HepG2 (cell line): ENCODE results near the gene PLXNA4. TPM values are rescaled to one million over a fixed set of nuclear protein-coding genes. Genes with fewer than 3 reads are reported as not detected.

Experiments used
- ATAC-seq: fragments of 200-7000 bp; cut with Tn5 transposase; 3 replicates; pipeline ENCODE4 v1.9.1; 2020; ENCODE audit warnings: mild to moderate bottlenecking, moderate library complexity
- BruUV-seq: library from RNA; stranded (reverse); fragments of 400-500 nt; replicated peaks from 2 replicates; lab custom pipeline; 2021; lab: Mats Ljungman, UMichigan
- CTCF ChIA-PET: fragments of 300-600 bp; formaldehyde crosslinking; extraction: SDS; loops from one replicate; lab custom pipeline; 2021; ENCODE audit warnings: low total read pairs, inconsistent platforms, low intra/inter-chr PET ratio; lab: Yijun Ruan, JAX
- POLR2A ChIA-PET: fragments of 350-600 bp; sonication (Branson Sonifier 250); formaldehyde crosslinking; loops from one replicate; lab custom pipeline; 2020; ENCODE audit warnings: antibody characterized with exemption, inconsistent platforms; lab: Yijun Ruan, JAX
- DNase-seq: peaks from one replicate; pipeline ENCODE4 v3.0.0-alpha.2; 2015; ENCODE audit warnings: low spot score
- FAIRE-seq: peaks from 3 replicates; lab custom pipeline; 2011; peaks lifted over from hg19 to GRCh38; lab: Jason Lieb, UNC
- H2AFZ ChIP-seq: one replicate; pipeline ENCODE4 v1.6.1; 2011; ENCODE audit warnings: low read length, inconsistent platforms
- H3K27ac ChIP-seq: fragments of 300-600 bp; 3 replicates; pipeline ENCODE4 v1.8.0; 2011; ENCODE audit warnings: mixed run types, mild to moderate bottlenecking, mixed read lengths, low read length, inconsistent platforms; ENCODE audit not compliant: insufficient read depth; ENCODE audit errors: extremely low read length
- H3K27me3 ChIP-seq, 2 experiments: fragments of 200-600 bp in 1 of 2; 2 replicates in 1 of 2; 3 replicates in 1 of 2; pipeline versions ENCODE4 v1.6.0 to v1.8.0; 2011; ENCODE audit warnings: low read length in 2 of 2, mild to moderate bottlenecking in 2 of 2, moderate library complexity in 2 of 2, inconsistent platforms in 1 of 2; ENCODE audit not compliant: insufficient read depth in 2 of 2, control insufficient read depth in 1 of 2
- H3K36me3 ChIP-seq, 2 experiments: fragments of 200-600 bp in 1 of 2; replicated peaks in 1 of 2; 2 replicates in 1 of 2; 3 replicates in 1 of 2; pipeline versions ENCODE4 v1.5.1 to v1.8.0; 2011; ENCODE audit warnings: low read length in 2 of 2, inconsistent platforms in 1 of 2; ENCODE audit not compliant: insufficient read depth in 2 of 2, control insufficient read depth in 1 of 2
- H3K4me1 ChIP-seq: 2 replicates; pipeline ENCODE4 v1.5.1; 2012; ENCODE audit warnings: low read length, inconsistent platforms; ENCODE audit not compliant: insufficient read depth
- H3K4me2 ChIP-seq: 2 replicates; pipeline ENCODE4 v1.6.0; 2011; ENCODE audit warnings: low read depth, low read length, inconsistent platforms
- H3K4me3 ChIP-seq, 3 experiments: fragments of 200-600 bp in 1 of 3; sonication (generic), shearing (Covaris generic) in 1 of 3; replicated peaks in 1 of 3; 2 replicates each; pipeline ENCODE4 v1.5.1; 2011 to 2016; ENCODE audit warnings: low read length in 3 of 3, inconsistent platforms in 2 of 3, low read depth in 2 of 3, mild to moderate bottlenecking in 2 of 3, control low read depth in 1 of 3, mixed read lengths in 1 of 3; ENCODE audit not compliant: insufficient read depth in 1 of 3
- H3K79me2 ChIP-seq: one replicate; pipeline ENCODE4 v1.6.1; 2011; ENCODE audit warnings: low read length, inconsistent platforms; ENCODE audit not compliant: insufficient read depth
- H3K9ac ChIP-seq: 2 replicates; pipeline ENCODE4 v1.6.0; 2011; ENCODE audit warnings: mild to moderate bottlenecking, low read depth, low read length, inconsistent platforms; ENCODE audit not compliant: insufficient read depth
- H3K9me3 ChIP-seq: 2 replicates; pipeline ENCODE4 v1.5.1; 2012; ENCODE audit warnings: mild to moderate bottlenecking, low read length
- H4K20me1 ChIP-seq: 2 replicates; pipeline ENCODE4 v1.6.0; 2011; ENCODE audit warnings: inconsistent platforms, mild to moderate bottlenecking, low read length, moderate library complexity; ENCODE audit not compliant: insufficient read depth
- DNMT1 ChIP-seq: sonication (generic); formaldehyde crosslinking; IDR thresholded peaks from 2 replicates; pipeline ENCODE4 v1.5.1; 2020; ENCODE audit warnings: mild to moderate bottlenecking, missing genetic modification reagents
- FOXJ3 ChIP-seq: sonication (generic); formaldehyde crosslinking; IDR thresholded peaks from 2 replicates; pipeline ENCODE4 v1.4.0; 2020; ENCODE audit warnings: missing genetic modification reagents, mild to moderate bottlenecking, borderline replicate concordance
- PHF21A ChIP-seq: sonication (generic); formaldehyde crosslinking; IDR thresholded peaks from 2 replicates; pipeline ENCODE4 v1.5.0; 2020; ENCODE audit warnings: mild to moderate bottlenecking, missing genetic modification reagents
- YY1 ChIP-seq: IDR thresholded peaks from 2 replicates; pipeline ENCODE4 v1.6.1; 2011; ENCODE audit warnings: low read length, low read depth, moderate library complexity, mild to moderate bottlenecking; ENCODE audit not compliant: insufficient read depth, insufficient replicate concordance
- ZNF333 ChIP-seq: sonication (generic); formaldehyde crosslinking; IDR thresholded peaks from 2 replicates; pipeline ENCODE4 v1.4.0; 2020; ENCODE audit warnings: mild to moderate bottlenecking, missing genetic modification reagents, borderline replicate concordance
- WGBS: methylation state at CpG from one replicate; pipeline ENCODE4 v1.1.6; 2017; ENCODE audit warnings: low lambda C conversion rate; 5-methylcytosine and 5-hydroxymethylcytosine counted together
- in situ Hi-C: cut with HindIII; loops from 2 replicates; pipeline ENCODE4 v1.10.0; 2017; ENCODE audit warnings: low pct_unique_long_range_greater_than_20kb; ENCODE audit not compliant: extremely low pct_ligation_motif_present
- intact Hi-C: fragments of 100-400 bp; cut with micrococcal nuclease; formaldehyde crosslinking; loops from one replicate; pipeline ENCODE4 v1.10.0; 2022; ENCODE audit not compliant: unreplicated experiment
- polyA plus RNA-seq, 8 experiments: library from polyadenylated mRNA; depleted of rRNA in 3 of 8; stranded (reverse) in 7 of 8; unstranded in 1 of 8; fragments of >200 nt; fragmentation: Illumina TruSeq in 4 of 8; extraction: Trizol in 4 of 8; gene quantifications; 2 replicates each; pipeline versions ENCODE4 v1.2.1 to v1.2.3, GENCODE V29; 2011 to 2016; ENCODE audit warnings: low read depth in 4 of 8, missing spikeins in 1 of 8, mixed read lengths in 1 of 8; ENCODE audit not compliant: insufficient read depth in 1 of 8
- total RNA-seq, 5 experiments: library from RNA; depleted of rRNA; stranded (reverse); fragments of >200 nt; fragmentation: Illumina TruSeq; extraction: Trizol; gene quantifications; 2 replicates each; pipeline ENCODE4 v1.2.3, GENCODE V29; 2016; ENCODE audit warnings: low read depth in 1 of 5
- TF ChIP-seq, protein P1 (sequence below), 2 experiments: IDR thresholded peaks; 2 replicates each; pipeline ENCODE4 v1.6.1; 2011 to 2012; ENCODE audit warnings: low read length in 2 of 2, borderline replicate concordance in 1 of 2, low read depth in 1 of 2, mild to moderate bottlenecking in 1 of 2, moderate library complexity in 1 of 2
- TF ChIP-seq, protein P2 (sequence below): fragments of 450-650 bp; IDR thresholded peaks from 2 replicates; pipeline ENCODE4 v1.6.1; 2017; ENCODE audit warnings: mild to moderate bottlenecking
- TF ChIP-seq, protein P3 (sequence below), 2 experiments: sonication (generic) in 1 of 2; formaldehyde crosslinking in 1 of 2; IDR thresholded peaks; 2 replicates each; pipeline versions ENCODE4 v1.4.0 to v1.6.1; 2018 to 2020; ENCODE audit warnings: missing genetic modification reagents in 2 of 2, borderline replicate concordance in 1 of 2, low read depth in 1 of 2, mild to moderate bottlenecking in 1 of 2, missing biosample characterization in 1 of 2
- TF ChIP-seq, protein P4 (sequence below): sonication (generic); formaldehyde crosslinking; IDR thresholded peaks from 2 replicates; pipeline ENCODE4 v1.5.1; 2020; ENCODE audit warnings: mild to moderate bottlenecking, missing genetic modification reagents, moderate library complexity

Gene PLXNA4
- total and polyA plus RNA-seq, 2 of the 13 experiments (the other 11 are each of a cell fraction or from before 2014, with no cell fraction given) = 0.01 to 0.04 TPM

DNA sequence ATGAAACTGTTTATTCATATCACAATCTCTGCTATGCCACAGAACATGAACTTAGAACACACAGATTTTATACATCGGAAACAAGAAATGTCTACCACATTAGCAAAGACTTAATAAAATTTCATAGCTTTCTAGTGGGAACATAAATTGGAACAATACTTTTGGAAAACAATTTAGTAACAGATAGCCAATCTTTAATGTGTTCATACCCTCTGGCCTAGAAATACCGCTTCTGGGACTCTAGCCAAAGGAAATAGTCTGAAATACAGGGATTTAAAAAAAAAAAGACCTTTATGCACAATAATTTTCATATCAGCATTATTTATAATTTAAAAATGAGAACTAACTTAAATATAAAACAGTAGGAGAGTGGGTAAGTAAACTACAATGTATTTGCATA is 168.5 kb downstream of the PLXNA4 start (continued):
- TF ChIP-seq YY1 = no peak
- no peak for TF ChIP-seq ZNF333 (CRISPR knock-in tag)
- TF ChIP-seq, protein P1, sequence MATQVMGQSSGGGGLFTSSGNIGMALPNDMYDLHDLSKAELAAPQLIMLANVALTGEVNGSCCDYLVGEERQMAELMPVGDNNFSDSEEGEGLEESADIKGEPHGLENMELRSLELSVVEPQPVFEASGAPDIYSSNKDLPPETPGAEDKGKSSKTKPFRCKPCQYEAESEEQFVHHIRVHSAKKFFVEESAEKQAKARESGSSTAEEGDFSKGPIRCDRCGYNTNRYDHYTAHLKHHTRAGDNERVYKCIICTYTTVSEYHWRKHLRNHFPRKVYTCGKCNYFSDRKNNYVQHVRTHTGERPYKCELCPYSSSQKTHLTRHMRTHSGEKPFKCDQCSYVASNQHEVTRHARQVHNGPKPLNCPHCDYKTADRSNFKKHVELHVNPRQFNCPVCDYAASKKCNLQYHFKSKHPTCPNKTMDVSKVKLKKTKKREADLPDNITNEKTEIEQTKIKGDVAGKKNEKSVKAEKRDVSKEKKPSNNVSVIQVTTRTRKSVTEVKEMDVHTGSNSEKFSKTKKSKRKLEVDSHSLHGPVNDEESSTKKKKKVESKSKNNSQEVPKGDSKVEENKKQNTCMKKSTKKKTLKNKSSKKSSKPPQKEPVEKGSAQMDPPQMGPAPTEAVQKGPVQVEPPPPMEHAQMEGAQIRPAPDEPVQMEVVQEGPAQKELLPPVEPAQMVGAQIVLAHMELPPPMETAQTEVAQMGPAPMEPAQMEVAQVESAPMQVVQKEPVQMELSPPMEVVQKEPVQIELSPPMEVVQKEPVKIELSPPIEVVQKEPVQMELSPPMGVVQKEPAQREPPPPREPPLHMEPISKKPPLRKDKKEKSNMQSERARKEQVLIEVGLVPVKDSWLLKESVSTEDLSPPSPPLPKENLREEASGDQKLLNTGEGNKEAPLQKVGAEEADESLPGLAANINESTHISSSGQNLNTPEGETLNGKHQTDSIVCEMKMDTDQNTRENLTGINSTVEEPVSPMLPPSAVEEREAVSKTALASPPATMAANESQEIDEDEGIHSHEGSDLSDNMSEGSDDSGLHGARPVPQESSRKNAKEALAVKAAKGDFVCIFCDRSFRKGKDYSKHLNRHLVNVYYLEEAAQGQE (IDR thresholded peaks at IDR 0.05; ENCODE audit: borderline replicate concordance in 1 of 2, low read depth in 1 of 2, low read length in 2 of 2) = no peak

DNA sequence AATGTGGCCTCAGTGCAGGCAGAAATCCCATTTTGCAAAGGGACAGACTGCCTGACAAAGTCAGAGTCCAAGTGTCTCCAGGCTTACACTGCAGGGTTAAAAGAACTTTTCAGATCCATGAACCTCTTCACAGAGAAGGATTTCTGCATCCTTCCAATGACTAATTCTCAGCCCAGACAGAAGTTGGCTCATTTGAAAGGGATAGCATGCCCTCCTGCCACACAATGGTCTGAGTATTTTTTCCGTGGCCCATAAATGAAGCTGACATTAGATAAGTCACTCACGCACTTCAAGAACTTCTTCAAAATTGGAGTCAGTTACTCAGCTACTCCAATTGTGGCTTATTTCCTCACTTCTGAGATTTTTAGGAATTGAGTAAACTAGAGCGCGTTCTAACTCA is 170.2 kb downstream of the PLXNA4 start:
- in situ Hi-C loops = no loop called here
- FAIRE-seq = no peak
- TF ChIP-seq, protein P2, sequence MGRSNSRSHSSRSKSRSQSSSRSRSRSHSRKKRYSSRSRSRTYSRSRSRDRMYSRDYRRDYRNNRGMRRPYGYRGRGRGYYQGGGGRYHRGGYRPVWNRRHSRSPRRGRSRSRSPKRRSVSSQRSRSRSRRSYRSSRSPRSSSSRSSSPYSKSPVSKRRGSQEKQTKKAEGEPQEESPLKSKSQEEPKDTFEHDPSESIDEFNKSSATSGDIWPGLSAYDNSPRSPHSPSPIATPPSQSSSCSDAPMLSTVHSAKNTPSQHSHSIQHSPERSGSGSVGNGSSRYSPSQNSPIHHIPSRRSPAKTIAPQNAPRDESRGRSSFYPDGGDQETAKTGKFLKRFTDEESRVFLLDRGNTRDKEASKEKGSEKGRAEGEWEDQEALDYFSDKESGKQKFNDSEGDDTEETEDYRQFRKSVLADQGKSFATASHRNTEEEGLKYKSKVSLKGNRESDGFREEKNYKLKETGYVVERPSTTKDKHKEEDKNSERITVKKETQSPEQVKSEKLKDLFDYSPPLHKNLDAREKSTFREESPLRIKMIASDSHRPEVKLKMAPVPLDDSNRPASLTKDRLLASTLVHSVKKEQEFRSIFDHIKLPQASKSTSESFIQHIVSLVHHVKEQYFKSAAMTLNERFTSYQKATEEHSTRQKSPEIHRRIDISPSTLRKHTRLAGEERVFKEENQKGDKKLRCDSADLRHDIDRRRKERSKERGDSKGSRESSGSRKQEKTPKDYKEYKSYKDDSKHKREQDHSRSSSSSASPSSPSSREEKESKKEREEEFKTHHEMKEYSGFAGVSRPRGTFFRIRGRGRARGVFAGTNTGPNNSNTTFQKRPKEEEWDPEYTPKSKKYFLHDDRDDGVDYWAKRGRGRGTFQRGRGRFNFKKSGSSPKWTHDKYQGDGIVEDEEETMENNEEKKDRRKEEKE = no peak
- TF ChIP-seq PHF21A (no peak), DNMT1 (no peak), FOXJ3 (no peak)
- TF ChIP-seq, protein P3, sequence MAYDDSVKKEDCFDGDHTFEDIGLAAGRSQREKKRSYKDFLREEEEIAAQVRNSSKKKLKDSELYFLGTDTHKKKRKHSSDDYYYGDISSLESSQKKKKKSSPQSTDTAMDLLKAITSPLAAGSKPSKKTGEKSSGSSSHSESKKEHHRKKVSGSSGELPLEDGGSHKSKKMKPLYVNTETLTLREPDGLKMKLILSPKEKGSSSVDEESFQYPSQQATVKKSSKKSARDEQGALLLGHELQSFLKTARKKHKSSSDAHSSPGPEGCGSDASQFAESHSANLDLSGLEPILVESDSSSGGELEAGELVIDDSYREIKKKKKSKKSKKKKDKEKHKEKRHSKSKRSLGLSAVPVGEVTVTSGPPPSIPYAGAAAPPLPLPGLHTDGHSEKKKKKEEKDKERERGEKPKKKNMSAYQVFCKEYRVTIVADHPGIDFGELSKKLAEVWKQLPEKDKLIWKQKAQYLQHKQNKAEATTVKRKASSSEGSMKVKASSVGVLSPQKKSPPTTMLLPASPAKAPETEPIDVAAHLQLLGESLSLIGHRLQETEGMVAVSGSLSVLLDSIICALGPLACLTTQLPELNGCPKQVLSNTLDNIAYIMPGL (CRISPR knock-in tag; IDR thresholded peaks at IDR 0.05; ENCODE audit: borderline replicate concordance in 1 of 2, low read depth in 1 of 2) = no peak
- TF ChIP-seq, protein P4, sequence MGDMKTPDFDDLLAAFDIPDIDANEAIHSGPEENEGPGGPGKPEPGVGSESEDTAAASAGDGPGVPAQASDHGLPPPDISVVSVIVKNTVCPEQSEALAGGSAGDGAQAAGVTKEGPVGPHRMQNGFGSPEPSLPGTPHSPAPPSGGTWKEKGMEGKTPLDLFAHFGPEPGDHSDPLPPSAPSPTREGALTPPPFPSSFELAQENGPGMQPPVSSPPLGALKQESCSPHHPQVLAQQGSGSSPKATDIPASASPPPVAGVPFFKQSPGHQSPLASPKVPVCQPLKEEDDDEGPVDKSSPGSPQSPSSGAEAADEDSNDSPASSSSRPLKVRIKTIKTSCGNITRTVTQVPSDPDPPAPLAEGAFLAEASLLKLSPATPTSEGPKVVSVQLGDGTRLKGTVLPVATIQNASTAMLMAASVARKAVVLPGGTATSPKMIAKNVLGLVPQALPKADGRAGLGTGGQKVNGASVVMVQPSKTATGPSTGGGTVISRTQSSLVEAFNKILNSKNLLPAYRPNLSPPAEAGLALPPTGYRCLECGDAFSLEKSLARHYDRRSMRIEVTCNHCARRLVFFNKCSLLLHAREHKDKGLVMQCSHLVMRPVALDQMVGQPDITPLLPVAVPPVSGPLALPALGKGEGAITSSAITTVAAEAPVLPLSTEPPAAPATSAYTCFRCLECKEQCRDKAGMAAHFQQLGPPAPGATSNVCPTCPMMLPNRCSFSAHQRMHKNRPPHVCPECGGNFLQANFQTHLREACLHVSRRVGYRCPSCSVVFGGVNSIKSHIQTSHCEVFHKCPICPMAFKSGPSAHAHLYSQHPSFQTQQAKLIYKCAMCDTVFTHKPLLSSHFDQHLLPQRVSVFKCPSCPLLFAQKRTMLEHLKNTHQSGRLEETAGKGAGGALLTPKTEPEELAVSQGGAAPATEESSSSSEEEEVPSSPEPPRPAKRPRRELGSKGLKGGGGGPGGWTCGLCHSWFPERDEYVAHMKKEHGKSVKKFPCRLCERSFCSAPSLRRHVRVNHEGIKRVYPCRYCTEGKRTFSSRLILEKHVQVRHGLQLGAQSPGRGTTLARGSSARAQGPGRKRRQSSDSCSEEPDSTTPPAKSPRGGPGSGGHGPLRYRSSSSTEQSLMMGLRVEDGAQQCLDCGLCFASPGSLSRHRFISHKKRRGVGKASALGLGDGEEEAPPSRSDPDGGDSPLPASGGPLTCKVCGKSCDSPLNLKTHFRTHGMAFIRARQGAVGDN = no peak

More for the DNA sequence above, 170.2 kb downstream of the PLXNA4 start:
- H3K4me3 ChIP-seq = no peak overlapping the region
- no peaks in the 10 kb centered on the region for H4K20me1 ChIP-seq
- no peak overlapping the region for H3K27ac ChIP-seq
- ChIA-PET POLR2A (no interaction called here), CTCF (no interaction called here)
- DNase-seq (no peak), ATAC-seq (no peak)
- H3K4me2 ChIP-seq = no peak overlapping the region
- H3K9ac ChIP-seq = no peak overlapping the region
- intact Hi-C loops = no loop called here
- H3K4me1 ChIP-seq = no peaks in the 10 kb centered on the region
- no peak overlapping the region for H2AFZ ChIP-seq
- no peaks in the 10 kb centered on the region for H3K36me3 ChIP-seq
- BruUV-seq = no TSS peak
- WGBS = 59% methylated on average over 4 of the region's 4 CpGs
- H3K27me3 ChIP-seq = peaks cover 1 to 29% of the 10 kb centered on the region in 2 experiments; a peak in 4 of 5 replicates
- no peaks in the 10 kb centered on the region for H3K9me3 ChIP-seq
- H3K79me2 ChIP-seq = no peaks in the 10 kb centered on the region
